Trophoblast cell (in vitro differentiated cells and primary cell): Measurements from ENCODE around the gene DUSP8.
A peak's percentile ranks its signal among the peaks of the same experiment; 100 is the strongest.

Experiments
- DNase-seq, 2 donors: peaks; one replicate each; pipeline ENCODE4 v3.0.0-alpha.2; 2016
- H2AFZ ChIP-seq: 2 replicates; pipeline ENCODE4 v1.6.1; 2013; ENCODE audit warnings: low read length, moderate library complexity, mild to moderate bottlenecking; ENCODE audit not compliant: insufficient read depth, poor library complexity
- H2AK5ac ChIP-seq: 2 replicates; pipeline ENCODE4 v1.6.1; 2013; ENCODE audit warnings: mild to moderate bottlenecking, low read length
- H2BK120ac ChIP-seq: 2 replicates; pipeline ENCODE4 v1.6.1; 2013; ENCODE audit warnings: low read length, mild to moderate bottlenecking, moderate library complexity; ENCODE audit not compliant: insufficient read depth, poor library complexity
- H2BK12ac ChIP-seq: 2 replicates; pipeline ENCODE4 v1.6.1; 2013; ENCODE audit warnings: mild to moderate bottlenecking, low read length, moderate library complexity
- H2BK5ac ChIP-seq: 2 replicates; pipeline ENCODE4 v1.6.1; 2013; ENCODE audit warnings: low read length, low read depth, moderate library complexity, mild to moderate bottlenecking; ENCODE audit not compliant: poor library complexity
- H3K14ac ChIP-seq: 2 replicates; pipeline ENCODE4 v1.6.1; 2013; ENCODE audit warnings: mild to moderate bottlenecking, low read length
- H3K18ac ChIP-seq: 2 replicates; pipeline ENCODE4 v1.6.1; 2013; ENCODE audit warnings: mild to moderate bottlenecking, low read length
- H3K23ac ChIP-seq: 2 replicates; pipeline ENCODE4 v1.6.1; 2013; ENCODE audit warnings: low read length
- H3K27ac ChIP-seq: 2 replicates; pipeline ENCODE4 v1.5.1; 2013; ENCODE audit warnings: low read depth, mild to moderate bottlenecking, inconsistent platforms, low read length, moderate library complexity
- H3K27me3 ChIP-seq: 2 replicates; pipeline ENCODE4 v1.6.1; 2013; ENCODE audit warnings: inconsistent platforms, mild to moderate bottlenecking, low read length, moderate library complexity; ENCODE audit not compliant: insufficient read depth
- H3K36me3 ChIP-seq, 2 experiments: 1 replicate in 1 of 2; 2 replicates in 1 of 2; pipeline ENCODE4 v1.6.1; 2013; ENCODE audit warnings: low read length in 2 of 2, mild to moderate bottlenecking in 2 of 2, moderate library complexity in 1 of 2; ENCODE audit not compliant: insufficient read depth in 2 of 2, control insufficient read depth in 1 of 2
- H3K4ac ChIP-seq: 2 replicates; pipeline ENCODE4 v1.6.1; 2013; ENCODE audit warnings: low read depth, mild to moderate bottlenecking, low read length, moderate library complexity
- H3K4me1 ChIP-seq, 2 experiments: 1 replicate in 1 of 2; 2 replicates in 1 of 2; pipeline ENCODE4 v1.6.1; 2013; ENCODE audit warnings: low read length in 2 of 2, mild to moderate bottlenecking in 2 of 2, moderate library complexity in 1 of 2; ENCODE audit not compliant: insufficient read depth in 2 of 2, control insufficient read depth in 1 of 2
- H3K4me2 ChIP-seq: 2 replicates; pipeline ENCODE4 v1.6.1; 2013; ENCODE audit warnings: inconsistent platforms, mild to moderate bottlenecking, low read length, moderate library complexity
- H3K4me3 ChIP-seq: 2 replicates; pipeline ENCODE4 v1.5.1; 2013; ENCODE audit warnings: mild to moderate bottlenecking, low read depth, low read length, inconsistent platforms
- H3K79me1 ChIP-seq: one replicate; pipeline ENCODE4 v1.6.1; 2013; ENCODE audit warnings: low read length
- H3K79me2 ChIP-seq: 2 replicates; pipeline ENCODE4 v1.6.1; 2013; ENCODE audit warnings: low read length, mild to moderate bottlenecking; ENCODE audit not compliant: control insufficient read depth, insufficient read depth, poor library complexity
- H3K9ac ChIP-seq: 2 replicates; pipeline ENCODE4 v1.6.1; 2013; ENCODE audit warnings: mild to moderate bottlenecking, low read length
- H3K9me3 ChIP-seq: 2 replicates; pipeline ENCODE4 v1.6.1; 2013; ENCODE audit warnings: low read depth, mild to moderate bottlenecking, control low read depth, inconsistent platforms, low read length; ENCODE audit not compliant: insufficient read depth
- H4K12ac ChIP-seq: 2 replicates; pipeline ENCODE4 v1.6.1; 2013; ENCODE audit warnings: low read depth, mild to moderate bottlenecking, low read length, moderate library complexity
- H4K8ac ChIP-seq: 2 replicates; pipeline ENCODE4 v1.6.1; 2013; ENCODE audit warnings: low read depth, mild to moderate bottlenecking, low read length, moderate library complexity
- H4K91ac ChIP-seq: one replicate; pipeline ENCODE4 v1.6.1; 2013; ENCODE audit warnings: low read depth, mild to moderate bottlenecking, low read length, moderate library complexity
- WGBS: extraction: QIAGEN DNeasy Blood & Tissue Kit; methylation state at CpG from one replicate; pipeline ENCODE4 v1.1.7; 2013; ENCODE audit warnings: missing lambda C conversion rate; ENCODE audit not compliant: insufficient read length, insufficient coverage; ENCODE audit errors: extremely low coverage; 5-methylcytosine and 5-hydroxymethylcytosine counted together

The DUSP8 gene

GRCh38 chr11:1507381-1508140 is 64.5 kb downstream of the DUSP8 start:
- H3K36me3 ChIP-seq, result no peaks in the 10 kb centered on the region
- no CpG with 5 or more reads among the region's 21 CpGs for WGBS

GRCh38 chr11:1506981-1507380 is 65.1 kb downstream of the DUSP8 start:
- Histone ChIP-seq H3K9me3 (no peaks in the 10 kb centered on the region), H4K8ac (no peak overlapping the region), H3K27ac (no peak overlapping the region), H2BK12ac (no peak overlapping the region), H3K9ac (no peak overlapping the region), H3K4me2 (no peak overlapping the region), H2AK5ac (no peak overlapping the region), H4K91ac (no peak overlapping the region), H2BK120ac (no peak overlapping the region), H3K79me2 (peaks cover 4% of the 10 kb centered on the region), H3K79me1 (no peaks in the 10 kb centered on the region), H3K23ac (no peak overlapping the region), H4K12ac (no peak overlapping the region), H3K27me3 (no peaks in the 10 kb centered on the region), H2AFZ (no peak overlapping the region), H3K4ac (no peak overlapping the region), H2BK5ac (no peak overlapping the region), H3K36me3 (no peaks in the 10 kb centered on the region), H3K4me3 (no peak overlapping the region), H3K14ac (no peak overlapping the region), H3K4me1 (no peaks in the 10 kb centered on the region), H3K18ac (peak overlapping the region; percentile 17)
- no CpG with 5 or more reads among the region's 9 CpGs for WGBS
- DNase-seq, result no peak

More at GRCh38 chr11:1507381-1508140, 64.5 kb downstream of the DUSP8 start:
- Histone ChIP-seq H2AFZ (no peak overlapping the region), H2BK120ac (no peak overlapping the region), H2BK5ac (no peak overlapping the region), H4K8ac (no peak overlapping the region), H3K4me3 (no peak overlapping the region), H3K9ac (no peak overlapping the region), H3K14ac (no peak overlapping the region), H3K79me2 (peaks cover 4% of the 10 kb centered on the region), H3K4me2 (no peak overlapping the region), H3K79me1 (no peaks in the 10 kb centered on the region), H3K27me3 (no peaks in the 10 kb centered on the region), H2BK12ac (no peak overlapping the region), H3K4ac (no peak overlapping the region), H3K23ac (no peak overlapping the region), H4K91ac (no peak overlapping the region), H3K9me3 (no peaks in the 10 kb centered on the region), H4K12ac (no peak overlapping the region), H3K4me1 (no peaks in the 10 kb centered on the region), H3K18ac (no peak overlapping the region), H2AK5ac (no peak overlapping the region), H3K27ac (no peak overlapping the region)
- DNase-seq, result no peak

GRCh38 chr11:1505480-1505879 is 66.6 kb downstream of the DUSP8 start:
- H3K9ac ChIP-seq, result no peak overlapping the region
- H3K4me3 ChIP-seq, result no peak overlapping the region
- H3K4me1 ChIP-seq, result no peaks in the 10 kb centered on the region
- no peaks in the 10 kb centered on the region for H3K9me3 ChIP-seq
- no peak overlapping the region for H2AFZ ChIP-seq
- H3K4me2 ChIP-seq, result no peak overlapping the region
- no peak overlapping the region for H2BK5ac ChIP-seq
- no CpG with 5 or more reads among the region's 11 CpGs for WGBS
- no peak overlapping the region for H3K14ac ChIP-seq
- H4K12ac ChIP-seq, result no peak overlapping the region
- H3K27ac ChIP-seq, result no peak overlapping the region
- no peaks in the 10 kb centered on the region for H3K79me1 ChIP-seq
- peak in 1 of 2 donors; percentile 18 for DNase-seq
- no peak overlapping the region for H2AK5ac ChIP-seq
- H3K79me2 ChIP-seq, result peaks cover 4% of the 10 kb centered on the region
- H3K4ac ChIP-seq, result no peak overlapping the region
- H2BK12ac ChIP-seq, result no peak overlapping the region
- H4K91ac ChIP-seq, result no peak overlapping the region
- H2BK120ac ChIP-seq, result no peak overlapping the region
- no peaks in the 10 kb centered on the region for H3K36me3 ChIP-seq
- no peak overlapping the region for H4K8ac ChIP-seq
- no peak overlapping the region for H3K18ac ChIP-seq
- H3K27me3 ChIP-seq, result no peaks in the 10 kb centered on the region
- no peak overlapping the region for H3K23ac ChIP-seq

GRCh38 chr11:1504581-1505290 is 67.3 kb downstream of the DUSP8 start:
- no CpG with 5 or more reads among the region's 28 CpGs for whole genome bisulfite sequencing
- H3K4me2 ChIP-seq, result no peak overlapping the region
- H3K23ac ChIP-seq, result no peak overlapping the region
- H3K4ac ChIP-seq, result no peak overlapping the region
- H3K4me3 ChIP-seq, result no peak overlapping the region
- no peak overlapping the region for H3K14ac ChIP-seq
- H3K4me1 ChIP-seq, result no peaks in the 10 kb centered on the region
- H4K12ac ChIP-seq, result no peak overlapping the region
- H2BK12ac ChIP-seq, result no peak overlapping the region
- DNase-seq, result no peak
- H2BK5ac ChIP-seq, result no peak overlapping the region
- H3K36me3 ChIP-seq, result no peaks in the 10 kb centered on the region
- H2BK120ac ChIP-seq, result no peak overlapping the region
- no peak overlapping the region for H3K27ac ChIP-seq
- H4K8ac ChIP-seq, result no peak overlapping the region
- H4K91ac ChIP-seq, result no peak overlapping the region
- H2AFZ ChIP-seq, result no peak overlapping the region
- H2AK5ac ChIP-seq, result no peak overlapping the region
- H3K79me2 ChIP-seq, result peaks cover 4% of the 10 kb centered on the region
- no peak overlapping the region for H3K9ac ChIP-seq
- no peak overlapping the region for H3K18ac ChIP-seq
- H3K79me1 ChIP-seq, result no peaks in the 10 kb centered on the region
- no peaks in the 10 kb centered on the region for H3K27me3 ChIP-seq
- peaks cover 2% of the 10 kb centered on the region for H3K9me3 ChIP-seq
